ENCODE data around the gene ARMH4. TPM values are rescaled to one million over a fixed set of nuclear protein-coding genes. Genes with fewer than 3 reads are reported as not detected.
"Not testable (repeated sequence)": the region's sequence is repeated elsewhere in the genome, so short reads cannot be mapped to it uniquely, and the experiment has no call there.

ARMH4 gene
- total and polyA plus RNA-seq, 9 donors = 4.6 to 22.5 (median 16.5) TPM

DNA sequence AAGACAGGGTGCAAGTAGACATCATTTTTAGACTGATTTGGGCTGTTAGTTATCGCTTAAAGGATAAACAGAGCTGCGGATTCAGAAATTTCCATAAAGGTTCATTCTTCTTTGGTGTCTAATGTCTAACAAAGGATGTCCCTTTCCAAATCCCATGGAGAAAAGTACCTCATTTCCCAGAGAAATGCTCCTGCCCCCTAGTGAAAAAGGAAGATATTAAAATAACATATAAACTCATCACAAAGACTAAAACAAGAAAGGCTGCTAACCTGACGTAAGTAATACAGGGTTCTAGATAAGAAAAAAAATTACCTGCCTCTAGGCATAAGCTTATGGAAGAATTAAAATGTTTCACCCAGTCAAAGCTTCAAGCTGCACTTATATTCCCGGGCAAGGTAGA lies 22.8 kb downstream of the ARMH4 start:
- no peak for TF ChIP-seq POLR2A (IDR thresholded peaks at IDR 0.05)
- TF ChIP-seq EP300 (IDR thresholded peaks at IDR 0.05) = no peak
- TF ChIP-seq, protein P1, sequence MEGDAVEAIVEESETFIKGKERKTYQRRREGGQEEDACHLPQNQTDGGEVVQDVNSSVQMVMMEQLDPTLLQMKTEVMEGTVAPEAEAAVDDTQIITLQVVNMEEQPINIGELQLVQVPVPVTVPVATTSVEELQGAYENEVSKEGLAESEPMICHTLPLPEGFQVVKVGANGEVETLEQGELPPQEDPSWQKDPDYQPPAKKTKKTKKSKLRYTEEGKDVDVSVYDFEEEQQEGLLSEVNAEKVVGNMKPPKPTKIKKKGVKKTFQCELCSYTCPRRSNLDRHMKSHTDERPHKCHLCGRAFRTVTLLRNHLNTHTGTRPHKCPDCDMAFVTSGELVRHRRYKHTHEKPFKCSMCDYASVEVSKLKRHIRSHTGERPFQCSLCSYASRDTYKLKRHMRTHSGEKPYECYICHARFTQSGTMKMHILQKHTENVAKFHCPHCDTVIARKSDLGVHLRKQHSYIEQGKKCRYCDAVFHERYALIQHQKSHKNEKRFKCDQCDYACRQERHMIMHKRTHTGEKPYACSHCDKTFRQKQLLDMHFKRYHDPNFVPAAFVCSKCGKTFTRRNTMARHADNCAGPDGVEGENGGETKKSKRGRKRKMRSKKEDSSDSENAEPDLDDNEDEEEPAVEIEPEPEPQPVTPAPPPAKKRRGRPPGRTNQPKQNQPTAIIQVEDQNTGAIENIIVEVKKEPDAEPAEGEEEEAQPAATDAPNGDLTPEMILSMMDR (IDR thresholded peaks at IDR 0.05) = no peak
- H3K27ac ChIP-seq = no peak overlapping the region
- no peaks in the 10 kb centered on the region for H3K4me1 ChIP-seq (ENCODE audit: insufficient read depth)
- no peaks in the 10 kb centered on the region for H3K9me3 ChIP-seq
- no peaks in the 10 kb centered on the region for H3K36me3 ChIP-seq
- intact Hi-C loops (cut with DNase I) = no loop called here
- H3K27me3 ChIP-seq = no peaks in the 10 kb centered on the region
- DNase-seq = no peak
- WGBS, 3 donors = 94 to 98% (median 95%) methylated on average over 4 of the region's 4 CpGs
- no peak overlapping the region for H3K4me3 ChIP-seq

DNA sequence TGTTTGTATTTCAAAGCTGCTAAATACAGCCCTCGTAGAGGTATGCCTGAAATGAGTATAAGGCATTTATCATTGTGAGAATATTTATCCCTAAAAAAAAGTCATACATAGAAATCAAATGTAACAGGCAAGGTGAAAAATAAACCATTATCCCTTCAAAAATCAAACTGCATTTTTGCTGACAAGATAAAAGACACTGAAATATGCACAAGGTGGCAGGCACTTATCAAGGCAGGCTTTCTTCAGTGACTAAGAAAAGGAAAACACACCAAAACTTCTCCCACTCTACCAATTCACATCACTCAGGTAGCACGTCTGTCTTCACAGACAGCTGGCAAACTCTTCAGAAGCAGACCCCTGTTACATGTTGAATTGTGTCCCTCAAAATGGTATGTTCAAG lies 23.6 kb downstream of the ARMH4 start:
- intact Hi-C loops (cut with DNase I) = no loop called here
- Histone ChIP-seq H3K27me3 (no peaks in the 10 kb centered on the region), H3K36me3 (no peaks in the 10 kb centered on the region), H3K4me1 (ENCODE audit: insufficient read depth) (no peaks in the 10 kb centered on the region), H3K27ac (no peak overlapping the region), H3K4me3 (no peak overlapping the region), H3K9me3 (no peaks in the 10 kb centered on the region)
- 89 to 98% (median 89%) methylated on average over 2 of the region's 2 CpGs for WGBS, 3 donors
- no peak for DNase-seq
- TF ChIP-seq EP300 (IDR thresholded peaks at IDR 0.05) (no peak), POLR2A (IDR thresholded peaks at IDR 0.05) (no peak)
- TF ChIP-seq, protein P1 (IDR thresholded peaks at IDR 0.05) = no peak

DNA sequence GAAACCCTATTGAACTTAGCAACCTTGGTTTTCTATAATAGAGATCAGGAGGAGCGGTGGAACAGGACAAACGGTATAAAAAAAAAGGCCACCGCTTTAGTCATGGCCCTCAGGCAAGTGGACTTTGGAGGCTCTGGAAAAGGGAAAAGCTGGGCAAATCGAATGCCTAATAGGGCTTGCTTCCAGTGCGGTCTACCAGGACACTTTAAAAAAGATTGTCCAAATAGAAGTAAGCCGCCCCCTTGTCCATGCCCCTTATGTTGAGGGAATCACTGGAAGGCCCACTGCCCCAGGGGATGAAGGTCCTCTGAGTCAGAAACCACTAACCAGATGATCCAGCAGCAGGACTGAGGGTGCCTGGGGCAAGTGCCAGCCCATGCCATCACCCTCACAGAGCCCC lies 29.5 kb downstream of the ARMH4 start:
- intact Hi-C loops (cut with DNase I); H3K9me3 ChIP-seq; DNase-seq; H3K27ac ChIP-seq; H3K27me3 ChIP-seq; H3K4me3 ChIP-seq; H3K4me1 ChIP-seq (ENCODE audit: insufficient read depth); H3K36me3 ChIP-seq: not testable (repeated sequence)
- 91 to 97% (median 97%) methylated on average over 6 of the region's 6 CpGs for WGBS, 3 donors

DNA sequence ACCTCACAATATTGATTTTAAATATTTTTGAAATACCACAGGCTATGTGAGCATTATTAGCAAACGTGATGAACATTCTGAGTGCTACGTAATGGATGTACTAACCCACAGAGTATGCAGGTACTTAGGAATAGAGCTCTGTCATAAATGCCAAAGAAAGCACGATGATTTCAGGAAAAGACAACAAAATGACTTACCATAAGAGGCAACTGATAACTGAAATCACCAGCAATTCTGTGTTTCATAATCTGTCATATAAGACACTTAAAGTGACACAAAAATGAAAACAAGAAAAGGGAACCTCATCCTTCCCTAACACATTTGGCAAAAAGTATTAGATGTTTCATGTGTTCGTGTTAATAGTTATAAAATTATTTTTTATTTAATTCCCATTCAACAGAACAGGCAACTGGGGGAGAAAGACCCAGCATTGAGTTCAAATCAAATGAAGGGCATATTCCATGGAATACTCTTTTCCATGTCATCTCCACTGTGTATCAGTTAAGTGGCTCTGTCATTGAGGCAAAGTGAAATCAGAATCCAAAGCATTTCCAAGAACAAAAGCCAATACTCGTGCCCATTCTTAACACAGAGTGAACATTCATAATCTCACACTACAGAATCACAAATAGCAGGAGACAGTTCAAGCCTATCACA lies 30.4 kb downstream of the ARMH4 start:
- Histone ChIP-seq H3K36me3 (no peaks in the 10 kb centered on the region), H3K4me1 (ENCODE audit: insufficient read depth) (no peaks in the 10 kb centered on the region), H3K27me3 (no peaks in the 10 kb centered on the region), H3K9me3 (no peaks in the 10 kb centered on the region), H3K4me3 (no peak overlapping the region), H3K27ac (no peak overlapping the region)
- DNase-seq = no peak
- 79 to 94% (median 90%) methylated on average over 5 of the region's 5 CpGs for WGBS, 3 donors
- intact Hi-C loops (cut with DNase I) = no loop called here
- TF ChIP-seq, protein P1 (IDR thresholded peaks at IDR 0.05) = no peak
- TF ChIP-seq EP300 (IDR thresholded peaks at IDR 0.05) (no peak), POLR2A (IDR thresholded peaks at IDR 0.05) (no peak)

DNA sequence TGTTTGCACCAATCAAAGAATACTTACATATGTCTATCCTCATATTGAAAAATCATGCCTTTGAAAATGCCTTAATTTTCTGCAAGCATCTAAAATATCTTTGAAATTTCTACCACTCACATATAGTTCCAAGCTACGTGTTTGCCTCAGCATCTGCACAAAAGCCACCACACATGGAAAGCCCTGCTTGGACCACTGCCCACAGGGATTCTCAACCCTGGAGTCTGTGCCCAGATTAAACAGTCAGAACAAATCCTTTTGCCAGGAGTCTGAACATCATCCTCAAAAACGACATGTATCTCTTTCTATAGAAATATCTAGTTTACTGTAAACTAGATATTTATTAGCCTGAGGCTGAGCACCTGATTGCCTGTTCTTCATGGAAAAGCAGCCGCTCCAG lies 32.6 kb downstream of the ARMH4 start:
- DNase-seq = no peak
- no peaks in the 10 kb centered on the region for H3K36me3 ChIP-seq
- H3K27ac ChIP-seq = no peak overlapping the region
- intact Hi-C loops (cut with DNase I) = no loop called here
- H3K4me1 ChIP-seq (ENCODE audit: insufficient read depth) = no peaks in the 10 kb centered on the region
- H3K4me3 ChIP-seq = no peak overlapping the region
- TF ChIP-seq EP300 (IDR thresholded peaks at IDR 0.05) (no peak), POLR2A (IDR thresholded peaks at IDR 0.05) (no peak)
- TF ChIP-seq, protein P1 (IDR thresholded peaks at IDR 0.05) = no peak
- H3K9me3 ChIP-seq = no peaks in the 10 kb centered on the region
- 83 to 85% (median 83%) methylated on average over 3 of the region's 3 CpGs for WGBS, 3 donors
- H3K27me3 ChIP-seq = no peaks in the 10 kb centered on the region

Measured in ovary (tissue), 9 donors.